ENCODE data around the gene PTPRM. TPM values are rescaled to one million over a fixed set of nuclear protein-coding genes. Genes with fewer than 3 reads are reported as not detected.
A peak's percentile ranks its signal among the peaks of the same experiment; 100 is the strongest.

PTPRM gene
- total RNA-seq, 1 experiment from 2014 or later, result 11.1 TPM

DNA sequence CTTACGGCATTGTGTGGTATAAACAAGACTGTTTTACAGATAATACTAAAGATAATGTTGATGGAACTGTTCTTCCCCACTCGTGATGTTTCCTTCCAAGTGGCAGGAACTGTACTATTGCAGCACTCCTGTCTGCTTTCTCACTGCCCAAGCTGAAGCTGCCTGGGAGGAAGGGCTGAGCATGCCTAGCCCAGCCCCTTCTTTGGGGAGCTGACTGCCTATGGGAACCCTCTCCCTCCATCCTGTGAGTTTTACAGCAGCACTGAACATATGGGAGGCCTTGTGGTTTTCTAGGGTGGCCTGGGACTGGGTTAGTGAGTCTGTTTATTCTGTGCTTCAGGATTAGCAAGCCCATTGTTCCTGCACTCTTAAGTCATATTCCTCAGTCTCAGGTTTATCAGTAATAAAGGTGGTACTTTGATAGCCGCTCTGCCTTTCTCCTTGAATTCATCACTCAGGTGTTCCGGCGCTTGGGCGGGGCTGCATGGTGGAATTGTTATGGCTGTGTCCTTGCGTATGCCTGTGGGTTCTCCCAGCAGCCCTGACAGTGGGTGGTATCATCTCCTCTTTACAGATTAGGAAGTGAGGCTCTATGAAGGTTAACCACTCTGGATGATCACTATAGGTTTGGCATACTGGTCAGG lies 379.7 kb downstream of the PTPRM start:
- Mint-ChIP-seq H3K9me3 (no peaks in the 10 kb centered on the region), H3K4me3 (no peak overlapping the region), H3K27me3 (ENCODE audit: low read depth) (no peaks in the 10 kb centered on the region), H3K4me1 (peaks cover 6% of the 10 kb centered on the region), H3K27ac (no peak overlapping the region), H3K36me3 (no peaks in the 10 kb centered on the region)
- ATAC-seq, result peak; percentile 81
- POLR2A ChIA-PET, result no interaction called here
- TF ChIP-seq, protein P1, sequence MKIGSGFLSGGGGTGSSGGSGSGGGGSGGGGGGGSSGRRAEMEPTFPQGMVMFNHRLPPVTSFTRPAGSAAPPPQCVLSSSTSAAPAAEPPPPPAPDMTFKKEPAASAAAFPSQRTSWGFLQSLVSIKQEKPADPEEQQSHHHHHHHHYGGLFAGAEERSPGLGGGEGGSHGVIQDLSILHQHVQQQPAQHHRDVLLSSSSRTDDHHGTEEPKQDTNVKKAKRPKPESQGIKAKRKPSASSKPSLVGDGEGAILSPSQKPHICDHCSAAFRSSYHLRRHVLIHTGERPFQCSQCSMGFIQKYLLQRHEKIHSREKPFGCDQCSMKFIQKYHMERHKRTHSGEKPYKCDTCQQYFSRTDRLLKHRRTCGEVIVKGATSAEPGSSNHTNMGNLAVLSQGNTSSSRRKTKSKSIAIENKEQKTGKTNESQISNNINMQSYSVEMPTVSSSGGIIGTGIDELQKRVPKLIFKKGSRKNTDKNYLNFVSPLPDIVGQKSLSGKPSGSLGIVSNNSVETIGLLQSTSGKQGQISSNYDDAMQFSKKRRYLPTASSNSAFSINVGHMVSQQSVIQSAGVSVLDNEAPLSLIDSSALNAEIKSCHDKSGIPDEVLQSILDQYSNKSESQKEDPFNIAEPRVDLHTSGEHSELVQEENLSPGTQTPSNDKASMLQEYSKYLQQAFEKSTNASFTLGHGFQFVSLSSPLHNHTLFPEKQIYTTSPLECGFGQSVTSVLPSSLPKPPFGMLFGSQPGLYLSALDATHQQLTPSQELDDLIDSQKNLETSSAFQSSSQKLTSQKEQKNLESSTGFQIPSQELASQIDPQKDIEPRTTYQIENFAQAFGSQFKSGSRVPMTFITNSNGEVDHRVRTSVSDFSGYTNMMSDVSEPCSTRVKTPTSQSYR (CRISPR knock-in tag; IDR thresholded peaks at IDR 0.05), result no peak
- TF ChIP-seq, protein P2, sequence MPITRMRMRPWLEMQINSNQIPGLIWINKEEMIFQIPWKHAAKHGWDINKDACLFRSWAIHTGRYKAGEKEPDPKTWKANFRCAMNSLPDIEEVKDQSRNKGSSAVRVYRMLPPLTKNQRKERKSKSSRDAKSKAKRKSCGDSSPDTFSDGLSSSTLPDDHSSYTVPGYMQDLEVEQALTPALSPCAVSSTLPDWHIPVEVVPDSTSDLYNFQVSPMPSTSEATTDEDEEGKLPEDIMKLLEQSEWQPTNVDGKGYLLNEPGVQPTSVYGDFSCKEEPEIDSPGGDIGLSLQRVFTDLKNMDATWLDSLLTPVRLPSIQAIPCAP (CRISPR knock-in tag; IDR thresholded peaks at IDR 0.05), result no peak
- TF ChIP-seq MLX (CRISPR knock-in tag; IDR thresholded peaks at IDR 0.05) (no peak), IRF2 (CRISPR knock-in tag; IDR thresholded peaks at IDR 0.05; ENCODE audit: borderline replicate concordance, low read depth) (no peak), AR (CRISPR knock-in tag; IDR thresholded peaks at IDR 0.05) (no peak), PREB (CRISPR knock-in tag; IDR thresholded peaks at IDR 0.05; ENCODE audit: borderline replicate concordance) (no peak)
- TF ChIP-seq, protein P3, sequence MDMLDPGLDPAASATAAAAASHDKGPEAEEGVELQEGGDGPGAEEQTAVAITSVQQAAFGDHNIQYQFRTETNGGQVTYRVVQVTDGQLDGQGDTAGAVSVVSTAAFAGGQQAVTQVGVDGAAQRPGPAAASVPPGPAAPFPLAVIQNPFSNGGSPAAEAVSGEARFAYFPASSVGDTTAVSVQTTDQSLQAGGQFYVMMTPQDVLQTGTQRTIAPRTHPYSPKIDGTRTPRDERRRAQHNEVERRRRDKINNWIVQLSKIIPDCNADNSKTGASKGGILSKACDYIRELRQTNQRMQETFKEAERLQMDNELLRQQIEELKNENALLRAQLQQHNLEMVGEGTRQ (CRISPR knock-in tag; IDR thresholded peaks at IDR 0.05), result no peak
- CTCF ChIA-PET, result no interaction called here
- DNase-seq (ENCODE audit: low spot score), result no peak

DNA sequence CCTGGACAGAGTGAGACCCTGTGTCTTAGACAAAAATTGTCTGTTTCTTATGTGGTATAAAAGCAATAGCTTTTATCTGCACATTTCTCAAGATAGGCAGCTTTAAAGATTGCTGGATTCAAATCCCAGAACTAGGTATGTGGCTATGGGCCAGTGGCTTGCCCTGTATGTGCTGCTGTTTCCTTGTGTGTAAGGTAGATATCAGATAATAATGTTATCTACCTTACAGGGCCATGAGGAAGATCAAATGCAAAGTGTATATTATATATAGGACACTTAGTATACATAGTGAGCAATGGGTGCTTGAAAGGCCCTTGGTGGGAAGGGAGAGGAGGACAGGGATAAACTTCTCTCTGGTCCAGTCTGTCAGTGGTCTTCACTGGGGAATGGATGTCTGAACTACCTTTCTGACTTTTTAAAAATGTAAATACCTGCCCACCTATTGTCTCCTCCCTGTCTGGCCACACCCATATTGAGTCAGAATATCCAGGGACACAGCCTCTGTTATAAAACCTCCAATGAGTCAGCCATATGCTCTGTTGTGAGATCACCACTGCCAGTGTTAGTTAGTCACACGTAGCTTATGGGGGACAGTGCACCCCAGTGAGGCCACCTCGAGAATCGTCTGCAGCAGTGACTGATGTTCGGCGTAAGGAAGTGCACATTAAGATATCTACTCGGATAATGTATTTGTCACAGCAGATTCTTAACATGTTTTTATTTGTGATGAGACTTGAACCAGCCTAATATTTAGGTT lies 383.4 kb downstream of the PTPRM start:
- TF ChIP-seq FOXJ3 (CRISPR knock-in tag; IDR thresholded peaks at IDR 0.05; ENCODE audit: borderline replicate concordance), result no peak
- TF ChIP-seq, protein P4, sequence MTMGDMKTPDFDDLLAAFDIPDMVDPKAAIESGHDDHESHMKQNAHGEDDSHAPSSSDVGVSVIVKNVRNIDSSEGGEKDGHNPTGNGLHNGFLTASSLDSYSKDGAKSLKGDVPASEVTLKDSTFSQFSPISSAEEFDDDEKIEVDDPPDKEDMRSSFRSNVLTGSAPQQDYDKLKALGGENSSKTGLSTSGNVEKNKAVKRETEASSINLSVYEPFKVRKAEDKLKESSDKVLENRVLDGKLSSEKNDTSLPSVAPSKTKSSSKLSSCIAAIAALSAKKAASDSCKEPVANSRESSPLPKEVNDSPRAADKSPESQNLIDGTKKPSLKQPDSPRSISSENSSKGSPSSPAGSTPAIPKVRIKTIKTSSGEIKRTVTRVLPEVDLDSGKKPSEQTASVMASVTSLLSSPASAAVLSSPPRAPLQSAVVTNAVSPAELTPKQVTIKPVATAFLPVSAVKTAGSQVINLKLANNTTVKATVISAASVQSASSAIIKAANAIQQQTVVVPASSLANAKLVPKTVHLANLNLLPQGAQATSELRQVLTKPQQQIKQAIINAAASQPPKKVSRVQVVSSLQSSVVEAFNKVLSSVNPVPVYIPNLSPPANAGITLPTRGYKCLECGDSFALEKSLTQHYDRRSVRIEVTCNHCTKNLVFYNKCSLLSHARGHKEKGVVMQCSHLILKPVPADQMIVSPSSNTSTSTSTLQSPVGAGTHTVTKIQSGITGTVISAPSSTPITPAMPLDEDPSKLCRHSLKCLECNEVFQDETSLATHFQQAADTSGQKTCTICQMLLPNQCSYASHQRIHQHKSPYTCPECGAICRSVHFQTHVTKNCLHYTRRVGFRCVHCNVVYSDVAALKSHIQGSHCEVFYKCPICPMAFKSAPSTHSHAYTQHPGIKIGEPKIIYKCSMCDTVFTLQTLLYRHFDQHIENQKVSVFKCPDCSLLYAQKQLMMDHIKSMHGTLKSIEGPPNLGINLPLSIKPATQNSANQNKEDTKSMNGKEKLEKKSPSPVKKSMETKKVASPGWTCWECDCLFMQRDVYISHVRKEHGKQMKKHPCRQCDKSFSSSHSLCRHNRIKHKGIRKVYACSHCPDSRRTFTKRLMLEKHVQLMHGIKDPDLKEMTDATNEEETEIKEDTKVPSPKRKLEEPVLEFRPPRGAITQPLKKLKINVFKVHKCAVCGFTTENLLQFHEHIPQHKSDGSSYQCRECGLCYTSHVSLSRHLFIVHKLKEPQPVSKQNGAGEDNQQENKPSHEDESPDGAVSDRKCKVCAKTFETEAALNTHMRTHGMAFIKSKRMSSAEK (CRISPR knock-in tag; IDR thresholded peaks at IDR 0.05; ENCODE audit: borderline replicate concordance), result no peak
- no peak for TF ChIP-seq HMGXB4 (CRISPR knock-in tag; IDR thresholded peaks at IDR 0.05)
- TF ChIP-seq, protein P5, sequence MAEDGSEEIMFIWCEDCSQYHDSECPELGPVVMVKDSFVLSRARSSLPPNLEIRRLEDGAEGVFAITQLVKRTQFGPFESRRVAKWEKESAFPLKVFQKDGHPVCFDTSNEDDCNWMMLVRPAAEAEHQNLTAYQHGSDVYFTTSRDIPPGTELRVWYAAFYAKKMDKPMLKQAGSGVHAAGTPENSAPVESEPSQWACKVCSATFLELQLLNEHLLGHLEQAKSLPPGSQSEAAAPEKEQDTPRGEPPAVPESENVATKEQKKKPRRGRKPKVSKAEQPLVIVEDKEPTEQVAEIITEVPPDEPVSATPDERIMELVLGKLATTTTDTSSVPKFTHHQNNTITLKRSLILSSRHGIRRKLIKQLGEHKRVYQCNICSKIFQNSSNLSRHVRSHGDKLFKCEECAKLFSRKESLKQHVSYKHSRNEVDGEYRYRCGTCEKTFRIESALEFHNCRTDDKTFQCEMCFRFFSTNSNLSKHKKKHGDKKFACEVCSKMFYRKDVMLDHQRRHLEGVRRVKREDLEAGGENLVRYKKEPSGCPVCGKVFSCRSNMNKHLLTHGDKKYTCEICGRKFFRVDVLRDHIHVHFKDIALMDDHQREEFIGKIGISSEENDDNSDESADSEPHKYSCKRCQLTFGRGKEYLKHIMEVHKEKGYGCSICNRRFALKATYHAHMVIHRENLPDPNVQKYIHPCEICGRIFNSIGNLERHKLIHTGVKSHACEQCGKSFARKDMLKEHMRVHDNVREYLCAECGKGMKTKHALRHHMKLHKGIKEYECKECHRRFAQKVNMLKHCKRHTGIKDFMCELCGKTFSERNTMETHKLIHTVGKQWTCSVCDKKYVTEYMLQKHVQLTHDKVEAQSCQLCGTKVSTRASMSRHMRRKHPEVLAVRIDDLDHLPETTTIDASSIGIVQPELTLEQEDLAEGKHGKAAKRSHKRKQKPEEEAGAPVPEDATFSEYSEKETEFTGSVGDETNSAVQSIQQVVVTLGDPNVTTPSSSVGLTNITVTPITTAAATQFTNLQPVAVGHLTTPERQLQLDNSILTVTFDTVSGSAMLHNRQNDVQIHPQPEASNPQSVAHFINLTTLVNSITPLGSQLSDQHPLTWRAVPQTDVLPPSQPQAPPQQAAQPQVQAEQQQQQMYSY (CRISPR knock-in tag; IDR thresholded peaks at IDR 0.05), result no peak
- DNase-seq (ENCODE audit: low spot score) (no peak), ATAC-seq (no peak)
- Mint-ChIP-seq H3K36me3 (no peaks in the 10 kb centered on the region), H3K27ac (no peak overlapping the region), H3K9me3 (no peaks in the 10 kb centered on the region), H3K4me1 (peaks cover 14% of the 10 kb centered on the region), H3K27me3 (ENCODE audit: low read depth) (no peaks in the 10 kb centered on the region), H3K4me3 (no peak overlapping the region)
- ChIA-PET CTCF (no interaction called here), POLR2A (no interaction called here)
